NCI-H345 treated with DMSO at 0.1 percent for 48 hours (cell line): ENCODE results near the gene LCMT2.
"Not testable (repeated sequence)": the region's sequence is repeated elsewhere in the genome, so short reads cannot be mapped to it uniquely, and the experiment has no call there.

ENCODE experiments used
- DNase-seq: peaks from one replicate; lab custom pipeline; 2025; ENCODE audit not compliant: unreplicated experiment; lab: John Stamatoyannopoulos, UW

LCMT2 gene

GRCh38 chr15:43316016-43316970 lies 14.1 kb downstream of the LCMT2 start:
- no peak for DNase-seq

DNA sequence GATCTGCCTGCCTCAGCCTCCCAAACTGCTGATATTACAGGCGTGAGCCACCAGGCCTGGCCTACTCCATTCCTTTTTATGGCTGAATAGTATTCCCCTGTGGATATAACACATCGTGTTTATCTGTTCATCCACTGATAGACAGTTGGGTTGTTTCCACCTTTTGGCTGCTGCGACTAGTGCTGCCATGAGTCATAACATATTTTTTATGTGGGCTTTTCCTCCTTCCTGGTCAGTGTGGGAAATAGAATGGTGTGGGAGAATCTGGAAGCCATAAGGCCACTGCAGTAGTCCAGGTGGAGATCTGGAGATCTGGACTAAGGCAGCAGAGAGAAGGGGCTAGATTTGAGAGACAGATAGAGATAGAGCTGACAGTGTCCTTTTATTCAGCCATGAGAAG lies 16.2 kb downstream of the LCMT2 start:
- no peak for DNase-seq

GRCh38 chr15:43312378-43312777 lies 18.0 kb downstream of the LCMT2 start:
- DNase-seq, result no peak

GRCh38 chr15:43302205-43302817 lies 28.1 kb downstream of the LCMT2 start, which contains the start of gene TGM7:
TSS of gene TGM7 (minus strand) at chr15:43302255.
- DNase-seq, result no peak

DNA sequence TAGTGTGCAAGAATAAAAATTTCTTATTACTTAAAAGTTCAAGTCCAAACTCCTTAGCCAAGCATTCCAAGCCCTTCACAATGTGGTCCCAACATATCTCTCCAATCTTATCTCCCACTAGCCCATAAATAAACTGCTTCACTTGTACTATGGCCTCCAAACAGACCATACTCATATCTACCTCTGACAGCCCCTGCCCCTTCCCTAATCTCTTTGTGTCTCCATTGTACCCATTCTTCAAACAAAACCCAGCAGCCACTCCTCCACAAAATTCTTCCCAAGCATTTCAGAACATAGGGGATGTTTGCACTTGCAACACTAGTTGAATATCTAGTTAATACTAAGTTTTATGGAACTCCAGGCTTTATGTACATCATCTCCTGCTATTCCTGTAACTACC lies 30.5 kb downstream of the LCMT2 start:
- DNase-seq, result no peak

DNA sequence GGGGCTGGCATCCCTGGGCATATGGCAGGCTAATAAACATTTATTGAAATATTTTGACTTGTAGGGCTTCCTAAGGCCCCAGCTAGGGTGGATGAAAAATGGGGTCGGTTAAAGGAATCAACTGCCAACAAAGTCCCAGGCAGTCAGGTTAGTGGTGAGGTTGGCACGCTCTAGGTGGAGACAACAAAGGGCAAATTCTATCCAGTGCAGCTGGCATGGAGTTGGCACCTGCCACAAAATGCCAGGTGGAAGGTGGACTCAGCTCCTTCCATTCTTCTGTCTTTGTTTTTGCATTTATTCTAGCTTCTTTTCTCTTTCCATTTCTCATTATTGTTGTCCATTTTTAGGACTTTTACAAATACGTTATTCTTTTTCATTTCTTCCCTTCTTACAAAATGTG lies 31.0 kb downstream of the LCMT2 start:
- no peak for DNase-seq

- DNase-seq, result no peak
These were observed 36.2 kb downstream of the LCMT2 start for GRCh38 chr15:43294091-43294706.

DNA sequence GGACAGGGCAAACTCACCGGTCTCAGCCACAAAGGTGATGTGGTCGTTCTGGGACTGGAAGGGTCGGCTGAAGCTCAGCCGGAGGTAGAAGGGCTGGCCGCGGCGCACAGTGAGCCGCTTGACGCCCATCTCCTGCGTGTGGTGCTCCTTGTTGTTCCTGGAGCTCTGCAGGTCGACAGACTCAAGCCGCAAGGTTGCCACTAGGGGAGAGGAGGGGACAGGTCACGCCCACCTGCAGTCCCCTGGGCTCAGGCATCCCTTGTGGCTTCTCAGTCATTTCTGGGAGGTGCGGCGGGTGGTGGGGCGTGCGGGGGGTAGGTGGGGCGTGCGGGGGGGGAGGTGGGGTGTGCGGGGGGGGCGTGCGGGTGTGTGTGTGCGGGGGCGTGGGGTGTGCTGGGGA lies 36.9 kb downstream of the LCMT2 start:
- no peak for DNase-seq

GRCh38 chr15:43292375-43293078 lies 37.8 kb downstream of the LCMT2 start:
- DNase-seq, result no peak

GRCh38 chr15:43289656-43290055 lies 40.7 kb downstream of the LCMT2 start:
- not testable (repeated sequence) for DNase-seq

GRCh38 chr15:43287254-43287653 lies 43.1 kb downstream of the LCMT2 start:
- DNase-seq, result no peak

DNA sequence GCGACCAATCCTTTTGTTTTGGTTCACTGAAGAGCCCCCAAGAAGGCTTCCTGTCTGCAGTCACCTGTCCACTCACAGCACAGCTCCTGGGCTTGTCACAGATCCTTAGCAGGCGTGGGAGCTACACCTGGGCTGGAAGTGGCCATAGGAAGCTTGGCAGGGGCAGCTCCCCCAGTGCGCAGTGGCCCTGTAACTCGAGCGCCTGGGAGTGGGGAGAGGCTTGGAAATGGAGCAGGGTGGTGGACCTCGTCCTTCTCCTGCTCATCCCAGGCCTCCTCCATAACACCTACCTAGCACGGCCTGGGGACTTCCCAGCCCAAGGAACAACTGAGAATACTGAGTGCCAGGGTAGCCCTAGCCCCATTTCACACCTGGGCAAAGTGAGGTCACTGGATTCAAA lies 44.3 kb downstream of the LCMT2 start:
- DNase-seq, result no peak

GRCh38 chr15:43285609-43286037 lies 44.8 kb downstream of the LCMT2 start:
- peak; percentile 22 for DNase-seq

- DNase-seq, result no peak
These were observed 46.8 kb downstream of the LCMT2 start for GRCh38 chr15:43283526-43283925.

DNA sequence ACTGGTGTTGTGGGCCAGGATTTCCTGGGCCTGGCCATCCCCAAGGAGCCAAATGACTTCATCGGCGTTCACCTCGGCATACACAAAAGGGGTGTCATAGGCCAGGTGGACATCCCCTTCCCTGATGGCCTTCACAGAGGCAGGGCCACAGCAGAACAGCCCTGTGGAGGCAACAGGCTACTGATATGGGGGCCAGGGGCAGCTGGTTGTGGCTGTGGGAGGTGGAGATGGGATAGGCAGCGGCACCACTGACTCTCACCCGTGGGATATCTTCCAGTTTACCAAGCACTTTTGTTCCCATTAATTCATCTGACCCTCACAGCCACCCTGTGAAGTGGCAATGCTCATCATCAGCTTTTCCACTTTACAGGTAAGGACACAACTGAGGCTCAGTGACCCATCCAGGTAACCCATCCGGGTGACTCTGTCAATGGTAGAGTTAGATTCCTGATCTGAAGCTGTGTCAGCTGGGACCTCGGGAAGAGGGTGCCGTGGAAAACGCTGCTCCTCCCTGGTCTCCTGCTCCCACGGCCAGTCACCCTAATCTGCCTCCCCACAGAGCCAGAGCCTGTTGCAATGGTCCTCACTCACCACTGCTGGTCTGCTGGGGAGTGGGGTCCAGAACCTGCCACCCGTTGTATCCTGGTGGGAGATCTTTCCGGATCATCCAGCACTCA lies 48.3 kb downstream of the LCMT2 start:
- no peak for DNase-seq

GRCh38 chr15:43280996-43281395 lies 49.4 kb downstream of the LCMT2 start:
- no peak for DNase-seq

DNA sequence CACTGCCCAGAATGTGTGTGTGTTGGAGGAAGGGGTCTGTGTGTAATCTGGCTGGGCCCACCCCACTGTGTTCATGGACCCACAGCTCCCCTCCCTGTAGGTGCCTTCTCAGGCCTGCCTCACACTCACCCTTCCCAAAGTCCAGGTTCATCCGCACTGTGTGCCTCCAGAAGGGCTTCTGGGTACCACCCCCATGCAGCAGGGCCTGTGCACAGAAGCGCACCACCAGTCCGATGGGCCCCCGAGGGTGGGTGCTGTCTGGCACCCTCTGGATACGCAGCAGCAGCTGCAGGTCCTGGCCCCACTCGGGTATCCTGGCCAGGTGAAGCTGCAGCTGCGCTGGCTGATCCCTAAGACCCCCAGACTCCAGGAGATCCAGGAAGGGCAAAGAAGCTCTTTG lies 50.9 kb downstream of the LCMT2 start:
- DNase-seq, result no peak

- DNase-seq, result no peak
These were observed 51.5 kb downstream of the LCMT2 start for GRCh38 chr15:43278869-43279268.

DNA sequence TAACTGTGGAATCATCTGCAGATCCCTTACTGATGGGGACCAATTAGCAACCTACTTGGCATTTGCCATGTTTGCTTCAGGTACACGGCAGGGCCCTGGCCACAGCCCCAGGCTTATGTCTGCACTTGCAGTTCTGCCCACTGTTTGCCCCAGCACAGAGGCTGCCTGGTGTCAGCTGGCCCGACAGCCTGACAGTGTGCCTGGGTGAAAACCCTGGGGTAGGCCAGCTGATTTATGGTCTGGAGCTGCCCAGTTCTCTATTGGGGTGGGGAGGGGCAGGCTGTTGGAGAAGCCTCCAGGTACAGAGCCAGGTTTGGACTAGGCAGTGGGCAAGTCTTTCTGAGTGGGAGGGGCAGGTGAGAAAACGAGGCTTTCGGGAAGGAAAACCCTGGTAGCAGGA lies 52.5 kb downstream of the LCMT2 start:
- DNase-seq, result no peak

GRCh38 chr15:43277231-43277823 lies 53.0 kb downstream of the LCMT2 start:
- DNase-seq, result no peak
